GM19239 (cell line): ENCODE data around the gene ALG5.

Source experiments
- DNase-seq: peaks from one replicate; pipeline ENCODE4 v3.0.0; 2011; ENCODE audit warnings: low spot score; ENCODE audit not compliant: insufficient read length
- FAIRE-seq: peaks from 2 replicates; lab custom pipeline; 2011; peaks lifted over from hg19 to GRCh38; lab: Jason Lieb, UNC

The ALG5 gene

DNA sequence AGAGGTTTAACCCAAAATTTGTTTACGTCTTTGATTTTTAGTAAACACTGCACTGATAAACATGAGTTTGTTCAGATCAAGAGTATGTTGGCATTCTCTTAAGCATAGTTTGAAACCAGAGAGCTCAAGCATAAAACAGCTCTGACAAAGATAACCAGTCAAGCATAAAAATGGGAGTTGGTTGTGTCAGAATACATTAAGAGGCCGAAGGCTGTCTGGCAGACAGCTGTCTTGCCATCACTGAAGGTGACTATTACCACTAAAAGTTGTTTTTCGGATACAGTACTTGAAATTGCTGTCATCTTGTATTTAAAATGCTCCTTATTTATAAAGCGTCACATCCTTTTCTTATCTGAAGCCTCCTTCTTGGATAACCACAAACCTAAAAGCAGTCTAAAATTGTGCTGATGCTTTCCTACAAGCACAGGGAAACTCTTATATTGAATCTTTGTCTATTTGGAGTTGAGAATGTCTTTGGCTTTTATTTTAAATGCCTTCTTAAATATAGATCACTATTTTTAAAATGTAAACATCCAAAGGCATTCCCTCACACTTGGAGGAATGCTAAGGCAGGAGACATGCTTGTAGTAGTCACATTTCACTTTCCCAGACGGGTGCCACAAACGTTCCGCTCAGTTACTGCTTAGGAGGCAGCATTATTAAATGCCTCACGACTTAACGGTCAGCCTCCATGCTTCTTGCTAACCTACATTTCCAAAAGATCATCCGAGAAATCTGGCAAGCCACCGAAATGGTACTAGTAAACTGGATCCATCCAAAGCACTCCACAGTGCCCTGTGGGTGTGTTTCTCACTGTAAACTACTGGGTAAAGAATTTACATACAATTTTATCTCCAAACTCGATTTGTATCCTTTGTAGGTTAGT, 80.7 kb downstream of the ALG5 start:
- FAIRE-seq (no peak), DNase-seq (no peak)

DNA sequence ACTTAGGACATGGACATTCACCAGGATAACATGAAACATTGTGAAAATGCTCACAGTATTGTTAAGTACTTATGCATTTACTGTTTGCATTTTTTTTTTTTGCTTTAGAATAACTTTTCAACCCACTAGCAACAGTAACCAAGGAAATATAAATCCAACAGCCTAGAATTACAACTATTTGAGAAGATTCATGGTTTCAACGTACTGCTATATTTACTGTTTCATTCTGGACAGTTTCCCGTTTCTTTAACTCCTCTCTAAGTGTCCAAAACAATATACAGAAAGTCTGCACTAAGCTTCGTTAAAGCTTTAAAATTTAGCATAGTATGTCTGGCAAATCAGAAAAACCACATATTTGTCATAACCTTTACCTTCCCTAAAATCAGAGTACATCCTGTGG, 81.8 kb downstream of the ALG5 start:
- DNase-seq (no peak), FAIRE-seq (no peak)

DNA sequence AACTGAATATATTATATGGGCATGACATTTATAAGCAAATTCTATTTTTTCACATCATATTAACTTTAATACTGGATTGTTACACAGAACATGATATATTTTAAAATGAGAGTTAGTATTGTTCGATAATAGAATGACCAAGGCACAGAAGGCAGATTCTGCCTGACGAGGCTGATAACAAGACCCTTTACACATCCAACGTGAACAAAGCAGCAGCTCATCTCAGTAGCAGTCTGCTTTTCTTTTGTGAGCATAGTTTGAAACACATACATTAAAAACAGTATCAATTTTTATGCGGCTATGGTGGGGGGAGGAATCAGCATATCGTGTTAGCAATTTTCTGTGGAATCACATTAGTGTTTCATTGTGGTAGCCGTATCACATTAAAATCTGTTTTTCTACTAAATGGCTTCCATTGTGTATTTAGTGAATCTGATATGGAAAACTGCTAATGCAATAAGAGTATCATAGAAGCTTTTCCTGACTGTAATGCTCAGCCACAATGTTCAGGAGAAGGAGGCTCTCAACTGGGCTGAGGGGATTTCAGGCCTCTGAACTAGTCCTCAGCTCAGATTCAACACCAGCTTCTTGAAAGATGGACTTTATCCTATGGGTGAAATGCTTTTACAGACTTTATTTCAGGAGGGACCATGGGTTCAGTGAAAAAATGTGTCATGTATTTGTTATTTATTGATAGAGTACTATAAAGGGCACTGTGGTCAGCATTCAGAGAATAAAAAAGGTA, 83.1 kb downstream of the ALG5 start:
- FAIRE-seq (no peak), DNase-seq (no peak)

DNA sequence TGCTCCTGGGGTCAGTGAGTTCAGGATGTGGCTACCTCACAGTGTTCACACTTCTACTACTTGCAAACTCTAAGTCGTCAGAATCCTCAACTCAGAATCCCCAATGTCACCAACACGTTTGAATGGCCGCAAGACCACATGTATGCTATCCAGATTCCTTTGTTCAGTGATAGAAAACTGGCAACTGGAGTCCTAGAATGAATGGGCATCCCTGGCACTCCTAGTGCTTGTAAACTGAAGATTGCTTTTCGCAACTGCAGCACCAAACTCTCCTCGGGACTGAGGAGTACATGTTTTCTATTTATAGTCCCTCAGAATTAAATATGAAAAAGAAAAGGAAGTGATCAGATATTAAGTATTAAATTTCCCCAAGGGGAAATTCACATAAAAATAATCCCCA, 84.0 kb downstream of the ALG5 start:
- DNase-seq (no peak), FAIRE-seq (no peak)

DNA sequence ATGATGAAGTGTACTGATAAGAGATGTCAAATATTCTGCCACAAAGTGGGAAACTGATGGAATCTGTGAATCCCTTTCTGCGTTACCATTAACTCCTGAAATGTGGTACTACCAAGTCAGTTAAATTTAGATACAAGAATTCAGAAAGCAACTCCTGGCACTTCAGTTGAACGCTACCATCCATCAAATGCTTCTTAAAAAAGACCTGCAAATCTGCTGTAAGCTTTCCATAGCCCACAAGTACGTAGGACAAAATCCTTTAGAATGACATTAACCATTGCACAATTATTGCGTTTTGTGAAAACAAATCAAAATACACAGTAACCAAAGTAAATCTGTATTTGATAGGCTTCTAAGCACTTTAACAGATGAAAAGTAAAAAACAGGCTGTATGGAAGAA, 84.5 kb downstream of the ALG5 start:
- no peak for FAIRE-seq
- no peak for DNase-seq

DNA sequence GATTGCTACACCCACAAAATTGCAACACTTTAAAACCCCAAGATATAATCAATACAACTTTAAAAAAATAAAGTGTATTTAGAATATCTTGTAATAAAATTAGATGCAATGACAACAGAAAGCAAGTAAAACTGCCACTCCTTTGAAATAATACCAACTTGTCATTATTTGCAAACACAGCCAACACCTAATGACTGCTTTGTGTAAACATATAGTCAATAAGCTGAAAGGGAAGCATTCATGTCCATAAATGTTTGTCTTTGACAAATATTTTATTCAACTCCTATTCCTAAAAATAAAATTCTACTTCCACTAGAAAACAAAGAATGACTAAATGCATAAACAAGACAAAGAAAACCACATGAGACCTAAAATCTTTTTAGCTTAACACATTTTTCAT, 85.7 kb downstream of the ALG5 start:
- no peak for DNase-seq
- FAIRE-seq = no peak

DNA sequence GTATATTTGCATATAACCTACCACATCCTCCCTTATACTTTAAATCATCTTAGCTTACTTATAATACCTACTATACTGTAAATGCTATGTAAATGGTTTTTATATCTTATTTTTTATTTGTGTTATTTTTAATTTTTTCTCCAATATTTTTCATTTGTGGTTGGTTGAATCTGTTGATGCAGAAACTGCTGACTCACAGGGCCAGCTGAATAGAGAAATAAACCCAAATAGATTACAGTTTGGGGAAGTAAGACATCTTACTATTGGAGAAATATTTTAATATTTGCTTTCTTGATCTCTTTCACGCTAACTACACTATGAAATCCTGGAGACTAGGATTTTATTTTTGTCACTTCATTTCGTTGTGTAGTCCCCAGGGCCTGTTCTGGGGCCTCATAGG, 86.2 kb downstream of the ALG5 start:
- no peak for FAIRE-seq
- DNase-seq = no peak

DNA sequence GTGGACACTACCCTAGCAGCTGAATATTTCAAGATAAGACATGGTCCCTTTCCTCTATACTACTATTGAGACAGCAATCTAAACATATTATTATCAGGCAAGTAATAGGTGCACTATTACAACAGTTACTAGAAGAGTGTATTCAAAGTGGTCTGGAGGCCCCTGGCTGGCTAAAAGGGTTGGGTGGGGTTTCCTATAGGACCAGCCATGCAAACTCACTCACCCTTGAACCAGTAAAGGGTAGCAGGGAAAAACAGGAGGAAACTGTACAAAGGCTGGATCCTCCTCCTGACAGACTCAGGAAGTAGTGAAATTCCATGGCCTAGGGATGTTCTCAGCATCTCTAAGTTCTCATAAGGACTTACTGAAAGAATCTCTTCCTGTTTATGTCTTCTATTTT, 86.8 kb downstream of the ALG5 start:
- DNase-seq = no peak
- no peak for FAIRE-seq

DNA sequence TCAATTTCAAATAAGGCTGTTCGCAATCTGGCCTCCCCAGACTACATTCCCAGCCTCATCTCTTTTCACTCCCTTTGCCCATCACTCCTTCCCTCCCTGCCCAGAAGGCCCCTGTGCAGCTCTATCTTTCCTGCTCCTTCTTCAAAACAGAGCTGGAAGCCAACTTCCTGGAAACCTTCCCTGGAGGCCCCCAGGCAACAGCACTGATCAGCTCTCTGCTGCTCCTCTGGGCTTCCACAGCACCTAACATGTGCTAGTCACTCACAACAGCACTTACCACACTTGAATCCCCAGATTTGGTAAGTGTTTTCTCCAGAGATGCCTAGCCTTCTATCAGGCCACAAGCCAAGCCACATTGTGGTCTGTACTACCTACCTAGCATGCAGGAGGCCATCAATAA, 88.6 kb downstream of the ALG5 start:
- no peak for FAIRE-seq

DNA sequence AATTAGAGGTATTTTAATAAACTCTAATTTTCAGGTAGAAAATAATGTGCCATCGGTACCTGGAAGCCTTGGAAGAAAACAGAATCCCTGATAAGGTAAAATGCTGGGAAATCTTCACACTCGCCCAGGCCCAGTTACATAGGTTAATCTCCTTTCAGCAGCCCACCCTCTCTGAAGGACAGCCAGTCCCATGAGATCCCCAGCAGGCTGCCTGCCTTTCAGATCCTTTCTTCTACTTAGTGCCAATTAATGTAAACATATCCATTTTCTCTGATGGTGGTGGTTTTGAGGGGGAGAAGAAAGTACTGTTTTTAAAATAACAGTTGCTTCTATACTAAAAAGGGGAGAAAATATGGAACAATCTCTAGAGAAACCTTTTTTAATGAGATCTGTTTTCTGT, 91.3 kb downstream of the ALG5 start:
- FAIRE-seq (no peak), DNase-seq (no peak)

More for the DNA sequence above, 88.6 kb downstream of the ALG5 start:
- DNase-seq = no peak

DNA sequence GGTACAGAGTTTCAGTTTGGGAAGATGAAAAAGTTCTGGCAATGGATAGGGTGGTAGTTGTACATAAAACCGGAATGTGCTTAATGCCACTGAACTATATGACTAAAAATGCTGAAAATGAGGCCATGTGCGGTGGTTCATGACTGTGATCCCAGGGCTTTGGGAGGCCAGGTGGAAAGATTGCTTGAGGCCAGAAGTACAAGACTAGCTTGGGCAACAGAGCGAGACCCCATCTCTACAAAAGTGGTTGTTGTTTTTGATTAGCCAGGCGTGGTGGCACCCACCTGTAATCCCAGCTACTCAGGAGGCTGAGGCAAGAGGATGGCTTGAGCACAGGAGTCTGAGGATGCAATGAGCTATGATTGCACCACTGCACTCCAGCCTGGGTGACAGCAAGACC, 91.9 kb downstream of the ALG5 start:
- no peak for FAIRE-seq

DNA sequence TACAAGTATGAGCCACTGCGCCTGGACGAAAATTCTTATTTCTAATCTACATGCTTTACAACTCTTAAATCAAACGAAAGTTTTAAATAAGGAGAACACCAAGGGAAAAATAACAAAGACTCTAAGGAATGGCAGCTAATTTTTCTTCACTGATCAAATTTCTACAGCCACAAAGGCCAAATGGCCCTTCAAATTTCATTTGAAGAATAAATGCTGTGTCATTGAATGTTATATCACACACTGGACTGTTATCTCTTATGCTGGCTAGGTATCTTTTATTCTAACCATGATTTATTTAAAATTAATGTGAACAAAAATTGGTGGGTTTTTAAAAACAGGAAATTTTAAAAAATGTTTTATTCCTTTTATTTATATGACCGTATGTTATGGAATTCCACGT, 93.2 kb downstream of the ALG5 start:
- FAIRE-seq (no peak), DNase-seq (no peak)

More for the DNA sequence above, 91.9 kb downstream of the ALG5 start:
- DNase-seq = no peak

DNA sequence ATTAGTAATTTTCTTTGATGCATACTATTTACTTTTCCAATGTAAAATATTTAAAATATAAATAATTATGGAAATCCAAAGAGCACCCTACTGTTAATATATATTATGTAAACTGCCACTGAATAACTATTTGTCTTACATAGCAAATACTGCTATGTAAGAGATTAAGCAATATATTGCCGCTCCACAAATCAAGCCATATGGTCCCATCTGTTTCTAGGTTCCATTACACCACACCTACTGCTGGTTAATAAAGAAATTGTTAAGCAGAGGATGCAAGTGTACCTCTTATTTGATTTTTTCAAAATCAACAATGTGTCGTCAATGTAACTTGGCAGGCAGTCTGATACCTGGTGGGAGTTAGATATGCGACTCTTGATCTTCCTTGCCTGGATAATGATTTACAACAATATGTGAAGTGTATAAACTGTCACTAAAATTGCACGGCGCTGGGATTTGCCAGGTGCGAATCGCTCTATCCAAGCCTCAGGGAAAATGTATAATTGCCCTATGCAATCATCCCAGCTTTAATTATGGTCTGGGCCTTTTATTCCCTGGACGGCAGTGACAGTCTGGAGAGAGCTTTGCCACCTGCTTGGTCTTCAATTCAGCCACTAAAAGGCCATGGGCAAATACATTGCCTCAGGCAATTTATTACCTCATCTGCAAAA, 95.1 kb downstream of the ALG5 start:
- DNase-seq = no peak
- FAIRE-seq = no peak
